HCT116 (cell line): Measurements from ENCODE around the gene GALT. TPM values are rescaled to one million over a fixed set of nuclear protein-coding genes. Genes with fewer than 3 reads are reported as not detected.

Experiments
- total RNA-seq: library from RNA; stranded (reverse); gene quantifications from one replicate; pipeline ENCODE4 v1.2.1, GENCODE V29; 2021; ENCODE audit not compliant: unreplicated experiment

Gene GALT
- total RNA-seq, 1 experiment from 2014 or later = 28.2 TPM

Other genes with a start within 250 kb of the GALT start
- gene FAM219A, start 188.1 kb upstream of the GALT start, total RNA-seq = 13.4 TPM
- 1.1 TPM for gene DNAI1, start 187.9 kb upstream of the GALT start, total RNA-seq
- 6.1 TPM for gene ENHO, start 123.7 kb upstream of the GALT start, total RNA-seq
- gene CNTFR, start 57.0 kb upstream of the GALT start, total RNA-seq = not detected
- 51.1 TPM for gene RPP25L, start 34.6 kb upstream of the GALT start, total RNA-seq
- 64.0 TPM for gene DCTN3, start 26.2 kb upstream of the GALT start, total RNA-seq
- 0.42 TPM for gene ARID3C, start 17.6 kb upstream of the GALT start, total RNA-seq
- 109 TPM for gene SIGMAR1, start 8.9 kb upstream of the GALT start, total RNA-seq
- 10.6 TPM for gene IL11RA, start 5.5 kb downstream of the GALT start, total RNA-seq
- 1.0 TPM for gene CCL27, start 16.0 kb downstream of the GALT start, total RNA-seq
- not detected for gene CCL19, start 44.6 kb downstream of the GALT start, total RNA-seq
- gene CCL21, start 63.5 kb downstream of the GALT start, total RNA-seq = 0.74 TPM